ENCODE results near the gene MRPS12. TPM values are rescaled to one million over a fixed set of nuclear protein-coding genes. Genes with fewer than 3 reads are reported as not detected.

MRPS12 gene
- total and polyA plus RNA-seq, 11 donors = 45.7 to 115 (median 54.4) TPM

DNA sequence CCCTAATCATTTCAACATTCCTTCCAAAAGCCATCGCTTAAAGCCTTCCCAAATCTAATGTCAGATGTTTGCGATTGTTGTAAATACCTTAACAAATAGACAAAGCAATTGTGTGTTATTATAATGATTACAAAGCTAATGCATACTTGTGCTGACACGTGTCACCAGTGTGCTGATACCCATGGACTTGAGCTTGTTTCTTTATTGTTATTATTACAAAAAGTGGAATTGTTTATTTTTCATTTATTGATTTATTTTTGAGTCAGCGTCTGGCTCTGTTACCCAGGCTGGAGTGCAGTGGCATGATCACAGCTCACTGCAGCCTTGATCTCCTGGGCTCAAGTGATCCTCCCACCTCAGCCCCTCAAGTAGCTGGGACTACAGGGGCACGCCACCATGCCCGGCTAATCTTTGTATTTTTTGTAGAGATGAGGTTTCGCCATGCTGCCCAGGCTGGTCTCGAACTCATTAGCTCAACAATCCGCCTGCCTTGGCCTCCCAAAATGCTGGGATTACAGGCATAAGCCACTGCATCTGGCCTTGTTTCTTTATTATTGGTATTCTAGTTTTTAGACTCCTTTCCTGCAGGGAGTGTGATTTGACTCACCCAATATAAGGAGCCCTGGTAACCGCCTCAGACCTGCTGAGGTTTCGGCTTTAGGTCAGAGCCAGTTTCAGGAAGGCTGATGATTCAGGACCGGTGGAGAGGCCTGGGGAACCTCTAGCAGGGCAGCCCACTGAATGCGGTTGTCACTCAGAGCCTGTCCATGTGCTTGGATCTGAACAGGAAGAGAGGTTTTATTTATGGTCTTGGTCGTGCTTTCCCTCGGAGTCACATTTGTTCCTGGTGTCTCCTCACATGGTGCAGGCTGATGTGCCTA is 46.9 kb downstream of the MRPS12 start:
- peaks cover 0 to 18% (median 6%) of the 10 kb centered on the region in 12 donors for H3K4me1 ChIP-seq
- H3K27ac ChIP-seq = no peak overlapping the region
- H3K4me3 ChIP-seq = no peak overlapping the region
- DNase-seq (no peak), ATAC-seq (no peak)
- TF ChIP-seq, protein P1, sequence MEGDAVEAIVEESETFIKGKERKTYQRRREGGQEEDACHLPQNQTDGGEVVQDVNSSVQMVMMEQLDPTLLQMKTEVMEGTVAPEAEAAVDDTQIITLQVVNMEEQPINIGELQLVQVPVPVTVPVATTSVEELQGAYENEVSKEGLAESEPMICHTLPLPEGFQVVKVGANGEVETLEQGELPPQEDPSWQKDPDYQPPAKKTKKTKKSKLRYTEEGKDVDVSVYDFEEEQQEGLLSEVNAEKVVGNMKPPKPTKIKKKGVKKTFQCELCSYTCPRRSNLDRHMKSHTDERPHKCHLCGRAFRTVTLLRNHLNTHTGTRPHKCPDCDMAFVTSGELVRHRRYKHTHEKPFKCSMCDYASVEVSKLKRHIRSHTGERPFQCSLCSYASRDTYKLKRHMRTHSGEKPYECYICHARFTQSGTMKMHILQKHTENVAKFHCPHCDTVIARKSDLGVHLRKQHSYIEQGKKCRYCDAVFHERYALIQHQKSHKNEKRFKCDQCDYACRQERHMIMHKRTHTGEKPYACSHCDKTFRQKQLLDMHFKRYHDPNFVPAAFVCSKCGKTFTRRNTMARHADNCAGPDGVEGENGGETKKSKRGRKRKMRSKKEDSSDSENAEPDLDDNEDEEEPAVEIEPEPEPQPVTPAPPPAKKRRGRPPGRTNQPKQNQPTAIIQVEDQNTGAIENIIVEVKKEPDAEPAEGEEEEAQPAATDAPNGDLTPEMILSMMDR (IDR thresholded peaks at IDR 0.05) = no peak
- TF ChIP-seq POLR2A (IDR thresholded peaks at IDR 0.05) = no peak
- H3K27me3 ChIP-seq = peaks cover 0 to 18% (median 0%) of the 10 kb centered on the region in 9 donors
- peaks cover 0 to 16% (median 2%) of the 10 kb centered on the region in 12 donors for H3K9me3 ChIP-seq
- 84 to 90% (median 87%) methylated on average over 14 to 15 of the region's 15 CpGs for WGBS, 4 donors
- intact Hi-C loops (cut with DNase I) = no loop called here
- no peaks in the 10 kb centered on the region for H3K36me3 ChIP-seq

DNA sequence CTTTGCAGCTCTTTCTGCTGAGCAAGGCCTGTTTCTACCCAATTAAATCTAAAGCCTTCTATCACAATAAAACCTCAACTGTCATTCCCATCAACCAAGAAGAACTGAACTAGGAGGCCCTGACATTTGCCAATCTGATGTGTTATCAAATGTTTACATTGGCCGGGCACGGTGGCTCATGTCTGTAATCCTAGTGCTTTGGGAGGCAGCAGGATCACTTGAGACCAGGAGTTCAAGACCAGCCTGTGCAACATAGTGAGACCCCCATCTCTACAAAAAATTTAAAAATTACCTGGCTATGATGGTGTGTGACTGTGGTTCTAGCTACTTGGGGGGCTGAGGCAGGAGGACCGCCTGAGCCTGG is 47.6 kb downstream of the MRPS12 start:
- 78 to 88% (median 87%) methylated on average over 3 of the region's 3 CpGs for WGBS, 4 donors
- Histone ChIP-seq H3K27ac (no peak overlapping the region), H3K9me3 (peaks cover 0 to 16% (median 2%) of the 10 kb centered on the region in 12 donors), H3K4me1 (peaks cover 0 to 18% (median 6%) of the 10 kb centered on the region in 12 donors), H3K27me3 (peaks cover 0 to 18% (median 0%) of the 10 kb centered on the region in 9 donors), H3K4me3 (no peak overlapping the region), H3K36me3 (no peaks in the 10 kb centered on the region)
- no peak for ATAC-seq
- intact Hi-C loops (cut with DNase I) = no loop called here
- no peak for DNase-seq
- TF ChIP-seq POLR2A (IDR thresholded peaks at IDR 0.05) = no peak
- TF ChIP-seq, protein P1 (IDR thresholded peaks at IDR 0.05) = no peak

- H3K9me3 ChIP-seq = peaks cover 0 to 16% (median 2%) of the 10 kb centered on the region in 12 donors
- H3K36me3 ChIP-seq = no peaks in the 10 kb centered on the region
- DNase-seq (no peak), ATAC-seq (no peak)
- 60 to 77% (median 74%) methylated on average over 5 of the region's 5 CpGs for WGBS, 4 donors
- H3K4me1 ChIP-seq = peaks cover 0 to 18% (median 5%) of the 10 kb centered on the region in 12 donors
- intact Hi-C loops (cut with DNase I) = no loop called here
- H3K27me3 ChIP-seq = peaks cover 0 to 18% (median 0%) of the 10 kb centered on the region in 9 donors
- no peak for TF ChIP-seq POLR2A (IDR thresholded peaks at IDR 0.05)
- TF ChIP-seq, protein P1 (IDR thresholded peaks at IDR 0.05) = no peak
- H3K4me3 ChIP-seq = no peak overlapping the region
- H3K27ac ChIP-seq = no peak overlapping the region
These were observed 49.1 kb downstream of the MRPS12 start for GRCh38 chr19:38979812-38980211.

DNA sequence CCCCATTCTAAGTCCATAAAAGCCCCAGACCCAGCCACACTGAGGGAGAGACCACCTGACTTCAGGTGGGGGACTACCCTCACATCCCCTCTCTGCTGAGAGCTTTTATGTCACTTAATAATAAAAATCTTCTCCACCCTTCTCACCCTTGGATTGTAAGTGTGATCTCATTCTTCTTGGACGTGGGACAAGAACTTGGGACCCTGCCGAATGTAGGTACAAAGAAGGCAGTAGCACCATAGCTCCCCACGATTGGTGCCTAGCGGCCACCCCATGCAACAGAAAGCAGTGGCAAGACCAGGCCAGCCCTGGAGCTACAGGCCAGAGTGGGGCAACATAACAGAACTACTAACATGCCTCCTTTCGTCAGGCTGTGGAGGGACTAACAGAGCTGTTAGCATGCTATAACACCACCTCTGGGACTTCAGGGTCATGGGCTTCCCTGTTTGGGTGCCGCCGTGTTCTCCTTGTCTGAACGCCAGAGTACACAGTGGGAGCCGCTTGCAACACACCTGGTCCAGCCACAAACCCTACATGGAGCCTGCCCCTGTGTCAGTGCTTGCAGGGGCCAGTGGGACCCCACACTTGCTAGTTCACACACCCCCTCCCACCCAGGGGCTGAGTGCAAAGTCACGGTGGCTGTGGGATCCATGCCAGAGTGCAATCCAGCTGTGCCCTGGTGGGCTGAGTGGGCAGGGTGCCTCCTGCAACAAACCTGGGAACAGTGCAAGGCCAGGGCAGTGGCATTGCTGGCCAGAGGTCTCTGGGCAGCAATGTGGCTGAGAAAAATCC is 50.0 kb downstream of the MRPS12 start:
- Histone ChIP-seq H3K36me3 (no peaks in the 10 kb centered on the region), H3K27ac (no peak overlapping the region), H3K27me3 (peaks cover 0 to 12% (median 0%) of the 10 kb centered on the region in 9 donors), H3K9me3 (peaks cover 0 to 18% (median 2%) of the 10 kb centered on the region in 12 donors), H3K4me1 (peaks cover 0 to 8% (median 0%) of the 10 kb centered on the region in 12 donors), H3K4me3 (no peak overlapping the region)
- 89 to 93% (median 92%) methylated on average over 10 of the region's 10 CpGs for WGBS, 4 donors
- TF ChIP-seq POLR2A (IDR thresholded peaks at IDR 0.05) = no peak
- TF ChIP-seq, protein P1 (IDR thresholded peaks at IDR 0.05) = no peak
- no peak for DNase-seq
- ATAC-seq = no peak
- intact Hi-C loops (cut with DNase I) = no loop called here
